ENCODE data around the gene SYT15.
"Not testable (repeated sequence)": the region's sequence is repeated elsewhere in the genome, so short reads cannot be mapped to it uniquely, and the experiment has no call there.

- not testable (repeated sequence) for TF ChIP-seq CTCF (IDR thresholded peaks at IDR 0.05 in 2 of 3, conservative IDR thresholded peaks at IDR 0.05 in 1 of 3; ENCODE audit: control insufficient read depth in 2 of 3, extremely low read depth in 1 of 3, insufficient read depth in 1 of 3, low read depth in 3 of 3, low read length in 3 of 3); RFX5 (IDR thresholded peaks at IDR 0.05; ENCODE audit: low read depth, low read length); USF2 (IDR thresholded peaks at IDR 0.05; ENCODE audit: borderline replicate concordance, low read depth, low read length); HCFC1 (IDR thresholded peaks at IDR 0.05; ENCODE audit: low read length)
These were observed 3.1 kb downstream of the SYT15 start for GRCh38 chr10:46581997-46582396.
